Activated naive CD4-positive, alpha-beta T cell treated with anti-CD3 and anti-CD28 coated beads, Interleukin-2, amount 50 U/mL, for 72 hours (primary cell): ENCODE results near the gene SRSF5. TPM values are rescaled to one million over a fixed set of nuclear protein-coding genes. Genes with fewer than 3 reads are reported as not detected.

Source experiments
- ATAC-seq, 2 donors: fragments of 150-1000 bp; cut with Tn5 transposase; 2 replicates each; pipeline ENCODE4 v1.10.0; 2021; ENCODE audit warnings: mild to moderate bottlenecking in 2 of 2, moderate library complexity in 2 of 2
- DNase-seq, 2 donors: peaks; one replicate each; pipeline ENCODE4 v3.0.0; 2021 to 2022; ENCODE audit warnings: low spot score in 2 of 2
- H3K27ac Mint-ChIP-seq, 2 donors: one replicate each; pipeline ENCODE4 v1.8.0; 2022; ENCODE audit warnings: mild to moderate bottlenecking in 2 of 2, mixed read lengths in 2 of 2
- H3K36me3 Mint-ChIP-seq, 2 donors: one replicate each; pipeline ENCODE4 v1.8.0; 2022; ENCODE audit warnings: mixed read lengths in 2 of 2
- H3K9me3 Mint-ChIP-seq, 2 donors: one replicate each; pipeline ENCODE4 v1.8.0; 2022; ENCODE audit warnings: mixed read lengths in 2 of 2
- total RNA-seq, 2 donors: library from RNA; stranded (reverse); gene quantifications; one replicate each; pipeline ENCODE4 v1.2.3, GENCODE V29; 2022

SRSF5 gene
- total RNA-seq, 2 donors from 2014 or later = 324 to 364 TPM

- H3K27ac Mint-ChIP-seq = no peak overlapping the region
- DNase-seq = no peak
- H3K36me3 Mint-ChIP-seq = no peaks in the 10 kb centered on the region
- H3K9me3 Mint-ChIP-seq = no peaks in the 10 kb centered on the region
- ATAC-seq = no peak
Observed at GRCh38 chr14:69815556-69815955, 48.6 kb downstream of the SRSF5 start.

GRCh38 chr14:69816216-69816615 is 49.3 kb downstream of the SRSF5 start:
- Mint-ChIP-seq H3K9me3 (no peaks in the 10 kb centered on the region), H3K36me3 (no peaks in the 10 kb centered on the region), H3K27ac (no peak overlapping the region)
- ATAC-seq (no peak), DNase-seq (no peak)

GRCh38 chr14:69818758-69819191 is 51.8 kb downstream of the SRSF5 start:
- ATAC-seq (peak; percentile 81 to 90), DNase-seq (peak in 1 of 2 donors; percentile 84)
- Mint-ChIP-seq H3K9me3 (no peaks in the 10 kb centered on the region), H3K27ac (no peak overlapping the region), H3K36me3 (no peaks in the 10 kb centered on the region)

- Mint-ChIP-seq H3K9me3 (no peaks in the 10 kb centered on the region), H3K27ac (no peak overlapping the region), H3K36me3 (no peaks in the 10 kb centered on the region)
- DNase-seq = no peak
- ATAC-seq = no peak
Observed at GRCh38 chr14:69819607-69820006, 52.7 kb downstream of the SRSF5 start.

- DNase-seq (no peak), ATAC-seq (no peak)
- Mint-ChIP-seq H3K9me3 (no peaks in the 10 kb centered on the region), H3K36me3 (no peaks in the 10 kb centered on the region), H3K27ac (no peak overlapping the region)
Observed at GRCh38 chr14:69820991-69821390, 54.0 kb downstream of the SRSF5 start.

Other genes starting within 250 kb of the SRSF5 start
- not detected for gene CCDC177, start 192.3 kb upstream of the SRSF5 start, total RNA-seq
- 10 to 100 TPM; 54.1 to 98.6 TPM for gene SUSD6, start 155.5 kb upstream of the SRSF5 start, total RNA-seq
- gene SLC10A1, start 30.1 kb downstream of the SRSF5 start, total RNA-seq = not detected
- gene SMOC1, start 112.3 kb downstream of the SRSF5 start, total RNA-seq = not detected